ENCODE results near the gene GPR25.

Gene GPR25

DNA sequence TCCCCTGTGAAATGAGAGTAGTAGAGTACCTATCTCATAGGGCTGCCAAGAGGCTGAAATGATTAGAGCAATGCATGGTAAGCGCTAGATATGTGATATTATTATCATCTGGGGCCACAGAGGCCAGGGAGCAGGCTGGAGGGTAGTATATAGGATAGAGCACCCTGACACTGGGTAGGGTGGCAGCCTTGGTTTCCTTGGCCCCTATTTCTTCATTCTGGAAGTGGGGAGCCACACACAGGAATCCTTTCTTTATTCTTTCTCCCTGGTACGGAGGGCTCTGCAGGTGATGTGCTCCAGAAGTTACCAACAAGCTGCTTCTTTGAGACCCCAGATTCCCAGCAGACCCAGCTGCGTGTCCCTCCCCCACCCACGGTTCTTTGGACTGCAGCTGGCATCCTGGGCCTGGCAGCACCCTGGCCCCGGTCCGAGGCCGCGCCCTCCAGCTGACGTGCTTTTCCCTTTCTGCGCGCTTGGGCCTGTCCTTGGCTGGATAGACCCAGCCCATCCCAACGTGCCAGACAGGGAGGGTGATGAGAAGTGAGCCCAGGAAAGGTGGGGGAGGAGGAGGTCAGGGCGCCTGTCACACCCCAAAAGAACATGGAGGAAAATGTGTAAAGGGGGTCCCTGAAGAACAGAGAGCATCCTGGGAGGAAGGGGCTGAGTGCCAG is 40.1 kb downstream of the GPR25 start:
- DNase-seq (ENCODE audit: low read depth): no peak

- DNase-seq (ENCODE audit: low read depth): no peak
Measured at GRCh38 chr1:200916152-200916551, 43.4 kb downstream of the GPR25 start.

DNA sequence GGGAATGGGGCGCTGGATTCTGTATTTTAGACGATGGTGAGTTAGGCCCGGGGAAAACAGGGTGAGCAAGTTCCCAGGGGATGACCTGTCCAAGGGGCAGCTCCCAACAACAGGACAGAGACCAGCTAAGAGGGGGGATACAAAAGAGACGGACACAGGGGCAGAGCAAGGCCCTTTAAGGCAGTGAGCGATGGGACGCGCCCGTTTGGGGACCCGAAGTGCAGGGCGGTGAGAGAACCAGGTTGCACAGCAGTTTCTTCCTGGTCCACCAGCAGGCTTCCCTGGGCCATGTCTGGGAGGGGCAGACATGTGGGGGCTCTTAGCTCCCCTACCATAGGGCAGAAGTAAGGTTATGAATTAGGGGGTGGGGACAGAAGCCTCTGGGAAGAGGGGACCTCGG is 43.9 kb downstream of the GPR25 start:
- no peak for DNase-seq (ENCODE audit: low read depth)

DNA sequence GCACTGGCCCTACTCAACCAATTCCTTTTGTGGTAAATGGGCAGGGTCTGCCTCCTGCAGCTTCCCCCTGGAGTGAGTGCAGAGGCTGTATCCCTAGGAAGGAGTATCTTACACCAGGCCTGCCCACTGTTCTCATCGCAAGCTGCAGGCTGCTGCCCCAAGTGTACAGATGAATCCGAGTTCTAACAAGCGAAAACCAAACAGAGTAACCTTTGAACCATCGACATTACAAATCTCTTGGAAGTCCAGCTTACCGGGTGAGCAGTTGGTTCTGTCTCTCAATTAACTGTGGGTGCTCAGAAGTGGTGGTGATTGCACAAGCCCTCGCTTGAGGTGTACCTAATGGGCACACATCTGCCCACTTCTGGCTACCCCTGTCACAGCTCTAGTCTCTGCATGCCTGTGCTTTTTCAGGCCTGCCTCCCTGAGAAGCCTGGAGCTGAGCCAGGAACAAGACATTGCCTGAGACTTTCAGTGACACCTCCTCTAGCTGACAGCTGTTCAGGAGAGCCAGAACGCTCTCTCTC is 44.6 kb downstream of the GPR25 start:
- no peak for DNase-seq (ENCODE audit: low read depth)

DNA sequence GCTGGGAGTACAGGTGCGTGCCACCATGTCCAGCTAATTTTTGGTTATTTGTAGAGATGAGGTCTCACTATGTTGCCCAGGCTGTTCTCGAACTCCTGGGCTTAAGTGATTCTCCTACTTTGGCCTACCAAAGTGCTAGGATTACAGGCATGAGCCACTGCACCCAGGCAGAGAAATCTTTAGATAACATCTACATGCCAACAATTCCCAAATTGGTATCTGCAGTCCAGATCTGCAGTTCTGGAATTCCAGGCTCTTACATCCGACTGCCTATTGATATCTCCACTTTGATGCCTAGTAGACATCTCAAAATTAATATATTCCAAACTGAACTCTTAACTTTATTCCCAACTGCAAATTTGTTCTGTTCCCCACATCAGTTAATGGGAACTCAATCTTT is 45.2 kb downstream of the GPR25 start:
- no peak for DNase-seq (ENCODE audit: low read depth)

DNA sequence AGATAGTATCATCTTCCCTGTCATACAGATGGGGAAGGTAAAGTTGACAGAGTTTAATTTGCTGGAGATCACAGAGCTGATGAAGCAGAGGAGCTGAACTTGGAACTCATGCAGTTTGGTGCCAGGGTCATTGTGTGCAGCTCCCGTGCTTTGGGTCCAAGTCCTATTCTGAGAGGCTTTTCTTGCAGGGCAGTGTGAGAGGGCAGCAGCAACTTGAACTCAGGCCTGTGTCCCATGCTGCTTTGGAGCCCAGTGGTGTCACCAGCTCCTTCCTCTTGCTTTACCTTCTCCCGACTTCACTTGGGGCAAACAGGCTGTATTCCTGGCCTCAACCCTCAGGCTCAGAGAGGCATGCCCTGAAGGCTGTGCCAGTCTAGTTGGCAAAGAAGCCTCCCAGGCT is 46.6 kb downstream of the GPR25 start:
- no peak for DNase-seq (ENCODE audit: low read depth)

DNA sequence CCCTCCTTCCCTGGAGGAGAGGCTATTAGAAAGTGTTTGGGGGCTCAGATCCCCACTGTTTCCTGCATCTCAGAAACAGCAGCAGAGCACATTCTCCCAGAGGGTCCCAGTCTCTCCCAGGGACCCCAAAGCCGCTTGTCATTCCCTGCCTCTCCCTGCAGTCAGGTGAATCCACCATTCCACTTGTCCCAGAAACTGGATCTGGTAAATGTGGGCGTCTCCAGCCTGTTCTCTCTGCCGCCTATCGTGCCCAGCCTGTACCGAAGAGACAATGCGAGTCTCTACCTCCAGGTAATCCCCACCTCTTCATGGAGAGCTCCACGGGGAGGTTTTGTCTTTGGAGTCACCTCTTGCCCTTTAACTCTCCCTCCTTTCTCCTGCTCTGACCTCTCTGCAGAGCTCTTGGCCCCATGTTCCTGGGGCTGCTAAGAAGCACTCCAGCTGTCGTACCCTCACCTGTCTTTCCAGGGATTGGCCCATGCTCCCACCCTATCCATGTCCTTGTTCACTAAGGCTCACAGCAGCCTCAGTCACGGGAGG is 48.9 kb downstream of the GPR25 start:
- DNase-seq (ENCODE audit: low read depth): no peak

- DNase-seq (ENCODE audit: low read depth): no peak
Measured at GRCh38 chr1:200922406-200922805, 49.6 kb downstream of the GPR25 start.

GRCh38 chr1:200923601-200924000 is 50.8 kb downstream of the GPR25 start:
- DNase-seq (ENCODE audit: low read depth): no peak
